Spinal cord (tissue), 10 donors: ENCODE measurements around the gene PRDM12. TPM values are rescaled to one million over a fixed set of nuclear protein-coding genes. Genes with fewer than 3 reads are reported as not detected.

Experiments used
- DNase-seq, 6 donors: peaks; one replicate each; pipeline versions ENCODE4 v3.0.0 to v3.0.0-alpha.2; 2013 to 2015; ENCODE audit warnings: low spot score in 6 of 6, low read depth in 4 of 6
- H3K27ac ChIP-seq: one replicate; pipeline ENCODE4 v1.5.1; 2013; ENCODE audit warnings: low read depth, low read length, control low read depth
- H3K27me3 ChIP-seq: one replicate; pipeline ENCODE4 v1.6.1; 2013; ENCODE audit warnings: low read length; ENCODE audit not compliant: control insufficient read depth, insufficient read depth
- H3K36me3 ChIP-seq: one replicate; pipeline ENCODE4 v1.6.1; 2013; ENCODE audit warnings: low read length; ENCODE audit not compliant: control insufficient read depth, insufficient read depth
- H3K4me1 ChIP-seq: one replicate; pipeline ENCODE4 v1.6.1; 2013; ENCODE audit warnings: low read length; ENCODE audit not compliant: control insufficient read depth, insufficient read depth
- H3K4me3 ChIP-seq: one replicate; pipeline ENCODE4 v1.5.1; 2013; ENCODE audit warnings: low read depth, low read length, control low read depth
- H3K9me3 ChIP-seq: one replicate; pipeline ENCODE4 v1.6.1; 2013; ENCODE audit warnings: low read length; ENCODE audit not compliant: control insufficient read depth, insufficient read depth
- WGBS: methylation state at CpG from one replicate; pipeline ENCODE4 v1.1.5; 2013; ENCODE audit warnings: missing lambda C conversion rate; ENCODE audit not compliant: insufficient coverage; 5-methylcytosine and 5-hydroxymethylcytosine counted together
- polyA plus RNA-seq, 2 donors: library from polyadenylated mRNA; unstranded; fragments of 120-200 nt; gene quantifications; one replicate each; pipeline ENCODE4 v1.2.1, GENCODE V29; 2013; ENCODE audit not compliant: insufficient read length in 2 of 2
- total RNA-seq, 2 donors: library from RNA; depleted of rRNA in 1 of 2; stranded (reverse); fragments of 120-200 nt in 1 of 2; fragments of >200 nt in 1 of 2; gene quantifications; one replicate each; pipeline versions ENCODE4 v1.2.3 to v1.2.4, GENCODE V29; 2013 to 2014
- donor health status: healthy.

The PRDM12 gene
- total and polyA plus RNA-seq, 4 donors = 0.11 to 2.4 (median 0.69) TPM

DNA sequence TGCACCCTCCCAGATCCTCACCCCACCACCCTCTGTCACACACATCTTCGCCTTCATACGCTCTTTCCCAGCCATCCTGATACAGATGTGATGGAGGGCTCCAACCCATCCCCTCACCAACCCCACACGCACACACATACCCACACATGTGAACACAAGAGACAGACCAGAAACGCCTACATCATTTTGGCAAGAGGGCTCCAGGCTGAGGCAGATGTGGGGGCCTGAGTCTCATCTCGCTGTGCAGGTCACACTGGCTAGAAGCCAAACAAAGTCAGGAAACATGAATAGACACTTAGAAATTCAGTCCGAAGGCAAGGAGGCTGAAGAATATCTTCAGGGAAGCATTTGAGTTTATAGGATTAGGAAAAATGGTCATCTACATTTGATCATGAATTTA lies 6.2 kb downstream of the PRDM12 start:
- peaks cover 44% of the 10 kb centered on the region for H3K27me3 ChIP-seq

DNA sequence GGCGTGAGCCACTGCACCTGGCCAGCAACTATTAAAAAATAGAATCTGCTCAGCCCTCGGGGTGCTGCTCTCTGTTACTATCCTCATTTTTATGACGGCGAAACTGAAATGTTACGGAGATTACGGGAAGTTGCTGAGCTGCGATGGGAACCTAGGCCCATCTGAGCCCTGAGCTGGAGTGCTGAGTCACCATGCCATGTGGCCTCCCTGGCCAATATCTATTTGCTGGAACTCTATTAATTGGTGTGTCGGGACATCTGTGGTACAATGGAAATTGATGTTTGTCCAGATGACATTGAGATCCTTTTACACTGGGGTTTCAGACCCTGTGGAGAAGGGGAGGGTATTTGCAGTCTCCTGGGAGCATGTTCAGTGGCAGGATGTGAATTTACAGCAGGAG lies 8.1 kb downstream of the PRDM12 start:
- Histone ChIP-seq H3K27me3 (peaks cover 29% of the 10 kb centered on the region), H3K4me3 (no peak overlapping the region), H3K36me3 (no peaks in the 10 kb centered on the region), H3K9me3 (no peaks in the 10 kb centered on the region), H3K27ac (no peak overlapping the region), H3K4me1 (peaks cover 3% of the 10 kb centered on the region)
- DNase-seq = no peak
- 78% methylated on average over 8 of the region's 8 CpGs for WGBS

More for the DNA sequence above, 6.2 kb downstream of the PRDM12 start:
- H3K9me3 ChIP-seq = no peaks in the 10 kb centered on the region
- H3K27ac ChIP-seq = no peak overlapping the region
- DNase-seq = no peak
- no peaks in the 10 kb centered on the region for H3K36me3 ChIP-seq
- no peak overlapping the region for H3K4me3 ChIP-seq
- WGBS = 68% methylated on average over 6 of the region's 6 CpGs
- H3K4me1 ChIP-seq = peaks cover 17% of the 10 kb centered on the region

DNA sequence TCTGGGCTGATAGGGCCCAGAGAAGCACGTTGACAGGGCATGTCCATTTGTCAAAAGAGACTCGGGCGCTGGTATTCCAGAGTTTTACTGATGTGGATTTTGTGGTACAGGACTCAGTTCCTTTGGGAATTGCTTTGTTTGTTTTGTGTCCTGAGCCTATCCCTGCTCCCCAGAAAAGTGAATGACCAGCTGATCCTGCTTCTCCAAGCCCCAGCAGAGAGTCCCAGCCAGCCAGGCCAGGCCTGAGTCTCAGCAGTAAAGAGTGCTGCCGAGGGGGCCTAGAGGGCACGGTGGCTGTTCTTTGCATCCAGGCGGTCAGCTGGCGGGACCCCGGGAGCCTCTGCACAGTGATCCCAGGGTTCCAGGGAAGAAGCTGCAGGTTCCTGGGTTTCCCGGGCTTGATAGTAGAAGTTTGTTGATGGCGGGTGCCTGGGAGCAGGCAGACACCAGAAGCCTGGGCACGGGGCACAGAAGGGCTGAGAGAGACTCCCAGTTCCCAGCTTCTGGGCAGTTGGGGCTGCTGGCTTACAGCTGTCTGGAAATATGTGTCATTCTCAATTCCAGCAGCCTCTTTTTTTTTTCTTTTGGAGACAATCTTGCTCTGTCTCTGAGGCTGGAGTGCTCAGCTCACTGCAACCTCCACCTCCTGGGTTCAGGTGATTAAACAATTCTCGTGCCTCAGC lies 8.7 kb downstream of the PRDM12 start:
- WGBS = 80% methylated on average over 10 of the region's 12 CpGs
- no peak for DNase-seq
- Histone ChIP-seq H3K9me3 (no peaks in the 10 kb centered on the region), H3K4me1 (peaks cover 3% of the 10 kb centered on the region), H3K36me3 (no peaks in the 10 kb centered on the region), H3K27me3 (peaks cover 23% of the 10 kb centered on the region), H3K4me3 (no peak overlapping the region), H3K27ac (no peak overlapping the region)

DNA sequence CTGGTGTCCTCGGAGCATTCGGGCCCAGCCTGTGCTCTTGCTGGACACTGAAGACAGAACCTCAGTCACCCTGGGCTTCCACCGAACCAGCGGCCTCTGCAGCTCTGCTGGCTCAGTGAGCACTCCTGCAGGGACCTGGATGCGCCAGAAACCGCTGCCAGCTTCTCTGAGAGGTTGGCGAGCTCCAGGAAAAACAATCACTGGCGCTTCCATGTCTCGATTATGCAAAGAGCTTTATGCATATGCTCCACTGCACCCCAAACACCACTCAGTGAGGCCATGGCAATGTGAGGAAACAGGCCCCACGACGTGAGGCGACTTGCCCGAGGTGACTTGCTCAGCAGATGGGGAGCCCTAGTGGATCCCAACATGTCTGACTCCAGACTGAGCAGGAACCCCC lies 11.0 kb downstream of the PRDM12 start:
- peak in 2 of 6 donors; percentile 53 to 60 for DNase-seq
- peaks cover 10% of the 10 kb centered on the region for H3K27me3 ChIP-seq
- no peak overlapping the region for H3K27ac ChIP-seq
- H3K9me3 ChIP-seq = no peaks in the 10 kb centered on the region
- 62% methylated on average over 9 of the region's 13 CpGs for WGBS
- H3K4me3 ChIP-seq = no peak overlapping the region
- H3K4me1 ChIP-seq = peaks cover 3% of the 10 kb centered on the region
- H3K36me3 ChIP-seq = no peaks in the 10 kb centered on the region

DNA sequence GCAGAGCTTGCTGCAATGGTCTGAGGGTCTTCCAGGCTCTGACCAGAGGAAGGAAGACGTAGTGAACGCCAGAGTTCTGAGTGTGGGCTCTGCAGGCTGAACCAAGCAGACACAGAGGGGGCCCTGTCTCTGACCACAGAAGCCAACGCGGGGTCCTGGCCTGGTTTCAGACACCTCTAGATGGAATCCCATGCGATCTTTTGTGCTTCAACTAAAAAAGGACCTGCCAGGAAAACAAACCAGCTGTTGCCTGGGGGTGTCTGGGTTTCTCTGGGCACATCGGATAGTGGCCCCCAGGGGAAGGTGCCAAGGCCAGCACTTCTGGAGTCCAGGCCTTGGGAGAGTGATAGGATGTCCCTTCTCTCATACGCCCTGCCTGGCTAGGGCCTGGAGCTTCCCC lies 12.9 kb downstream of the PRDM12 start:
- no peak overlapping the region for H3K27ac ChIP-seq
- peaks cover 21% of the 10 kb centered on the region for H3K27me3 ChIP-seq
- H3K9me3 ChIP-seq = no peaks in the 10 kb centered on the region
- 69% methylated on average over 7 of the region's 7 CpGs for WGBS
- H3K4me1 ChIP-seq = peaks cover 16% of the 10 kb centered on the region
- H3K4me3 ChIP-seq = no peak overlapping the region
- no peak for DNase-seq
- no peaks in the 10 kb centered on the region for H3K36me3 ChIP-seq

DNA sequence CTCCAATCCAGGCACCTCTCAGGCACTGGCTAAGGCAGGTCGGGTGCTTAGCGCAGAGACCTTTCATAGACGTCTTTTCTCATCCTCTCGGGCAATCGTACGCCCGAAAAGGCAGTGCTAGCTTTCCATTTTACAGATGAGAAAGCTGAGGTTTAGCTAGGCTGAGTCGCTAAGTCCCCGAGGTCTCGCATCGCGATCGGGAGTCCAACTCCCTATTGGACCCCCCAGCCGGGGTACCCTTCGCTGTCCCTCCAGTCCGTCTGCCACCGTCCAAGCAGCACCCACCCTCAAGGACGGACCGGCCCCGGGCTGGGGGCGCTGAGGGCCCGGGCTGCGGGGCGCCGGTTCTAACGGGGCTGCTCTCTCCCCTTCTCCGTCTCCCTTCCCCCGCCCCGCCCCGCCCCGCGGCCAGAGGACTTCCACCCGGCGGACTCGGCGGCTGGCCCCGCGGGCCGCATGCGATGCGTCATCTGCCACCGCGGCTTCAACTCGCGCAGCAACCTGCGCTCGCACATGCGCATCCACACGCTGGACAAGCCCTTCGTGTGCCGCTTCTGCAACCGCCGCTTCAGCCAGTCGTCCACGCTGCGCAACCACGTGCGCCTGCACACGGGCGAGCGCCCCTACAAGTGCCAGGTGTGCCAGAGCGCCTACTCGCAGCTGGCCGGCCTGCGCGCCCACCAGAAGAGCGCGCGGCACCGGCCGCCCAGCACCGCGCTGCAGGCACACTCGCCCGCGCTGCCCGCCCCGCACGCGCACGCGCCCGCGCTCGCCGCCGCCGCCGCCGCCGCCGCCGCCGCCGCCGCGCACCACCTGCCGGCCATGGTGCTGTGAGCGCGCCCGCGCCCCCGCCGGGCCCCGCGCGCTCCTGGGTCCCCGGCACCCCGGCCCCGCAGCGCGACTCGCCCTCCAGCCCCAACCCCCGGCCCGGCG lies 16.7 kb downstream of the PRDM12 start:
- H3K4me1 ChIP-seq = peaks cover 16% of the 10 kb centered on the region
- no peaks in the 10 kb centered on the region for H3K36me3 ChIP-seq
- H3K9me3 ChIP-seq = no peaks in the 10 kb centered on the region
- peak overlapping the region; percentile 36 for H3K4me3 ChIP-seq
- H3K27me3 ChIP-seq = peaks cover 13% of the 10 kb centered on the region
- no peak overlapping the region for H3K27ac ChIP-seq
- WGBS = 2% methylated on average over 115 of the region's 116 CpGs
- DNase-seq = peak in 4 of 6 donors; percentile 59 to 94 (median 76)

DNA sequence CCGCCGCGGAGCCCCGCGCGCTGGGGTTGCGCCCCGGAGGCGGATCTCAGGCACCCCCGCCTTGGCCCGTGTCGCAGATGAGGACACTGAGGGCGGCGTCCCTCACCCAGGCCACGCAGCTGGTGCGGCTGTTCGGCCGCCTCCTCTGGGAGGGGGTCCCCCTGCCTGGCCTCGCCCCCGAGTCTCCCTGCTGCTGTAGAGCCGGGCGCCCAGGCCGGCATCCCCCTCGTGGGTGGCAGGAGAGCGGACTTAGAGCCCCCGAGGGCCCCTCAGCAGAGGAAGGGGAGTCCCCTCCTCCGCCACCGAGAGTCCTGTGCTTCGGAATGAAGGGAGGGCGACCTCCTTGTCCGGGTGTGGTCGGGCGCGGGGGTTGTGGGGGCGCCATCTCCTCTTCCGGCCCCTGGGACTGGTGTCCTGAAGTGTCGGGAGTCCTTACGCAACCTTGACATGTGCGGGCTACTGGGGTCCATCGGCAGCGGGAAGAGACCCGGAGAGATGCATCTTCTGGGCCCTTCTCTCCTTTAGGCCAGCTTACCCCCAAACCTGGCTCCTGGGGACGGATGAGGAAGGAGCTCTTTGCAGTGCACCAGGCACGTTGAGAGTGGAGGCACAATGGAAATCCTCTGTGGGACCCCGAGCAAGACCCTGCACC lies 17.5 kb downstream of the PRDM12 start:
- DNase-seq = peak in 2 of 6 donors; percentile 43 to 55
- Histone ChIP-seq H3K27ac (no peak overlapping the region), H3K9me3 (no peaks in the 10 kb centered on the region), H3K4me1 (peaks cover 16% of the 10 kb centered on the region), H3K4me3 (peak overlapping the region; percentile 36), H3K36me3 (no peaks in the 10 kb centered on the region), H3K27me3 (peaks cover 13% of the 10 kb centered on the region)
- 2% methylated on average over 34 of the region's 45 CpGs for WGBS

DNA sequence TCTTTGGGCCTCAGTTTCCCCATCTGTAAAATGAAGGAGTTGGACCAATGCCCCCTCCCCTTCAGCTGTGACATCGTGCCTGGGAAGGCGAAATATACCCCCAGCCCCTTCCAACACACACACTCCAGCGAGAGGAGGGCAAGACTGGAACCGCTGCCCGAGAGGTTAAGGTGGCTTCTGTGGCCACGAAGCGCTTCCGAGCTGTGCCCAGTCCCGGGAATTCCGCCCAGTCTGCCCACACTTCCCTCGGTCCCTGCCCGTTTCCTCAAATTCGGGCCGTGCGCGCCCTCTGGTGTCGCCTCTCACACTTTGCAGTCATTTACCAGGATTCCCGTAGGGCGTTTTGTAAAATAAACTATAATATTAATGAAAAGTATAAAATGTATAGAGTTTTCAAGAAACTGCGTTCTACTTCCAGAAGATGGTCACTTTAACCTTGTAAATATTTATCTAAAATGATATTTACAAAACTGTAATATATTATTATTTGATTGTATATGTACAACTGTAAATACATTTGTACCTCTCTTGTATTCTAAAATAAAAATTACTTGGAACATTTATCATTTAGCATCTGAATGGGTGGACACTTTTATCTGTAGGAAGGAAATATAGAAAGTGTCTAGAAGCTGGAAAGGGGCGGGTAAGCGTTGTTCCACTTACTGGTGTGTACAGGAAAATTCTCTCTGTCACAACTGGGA lies 18.2 kb downstream of the PRDM12 start:
- peak overlapping the region; percentile 16 for H3K4me3 ChIP-seq
- 10% methylated on average over 13 of the region's 22 CpGs for WGBS
- H3K4me1 ChIP-seq = peaks cover 16% of the 10 kb centered on the region
- no peaks in the 10 kb centered on the region for H3K9me3 ChIP-seq
- no peak overlapping the region for H3K27ac ChIP-seq
- H3K36me3 ChIP-seq = no peaks in the 10 kb centered on the region
- peak in 4 of 6 donors; percentile 67 to 95 (median 85) for DNase-seq
- peaks cover 11% of the 10 kb centered on the region for H3K27me3 ChIP-seq

DNA sequence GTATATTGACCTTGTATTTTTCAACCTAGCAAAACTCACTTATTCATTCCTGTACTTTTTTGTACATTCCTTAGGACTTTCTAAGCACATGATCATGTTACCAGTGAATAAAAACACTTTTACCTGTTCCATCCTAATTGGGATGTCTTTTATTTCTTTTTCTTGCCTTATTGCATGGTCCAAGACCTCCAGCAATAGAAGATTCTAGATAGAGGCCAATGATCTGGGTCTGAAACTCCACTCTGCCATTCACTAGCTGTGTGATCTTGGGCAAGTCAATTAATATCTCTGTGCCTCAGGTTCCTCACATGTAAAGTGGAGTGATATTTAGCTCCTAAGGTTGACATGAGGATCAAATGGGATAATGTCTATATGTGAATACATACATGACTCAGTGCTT lies 20.7 kb downstream of the PRDM12 start:
- no peak overlapping the region for H3K27ac ChIP-seq
- DNase-seq = no peak
- no peaks in the 10 kb centered on the region for H3K36me3 ChIP-seq
- peaks cover 16% of the 10 kb centered on the region for H3K4me1 ChIP-seq
- H3K4me3 ChIP-seq = no peak overlapping the region
- no peaks in the 10 kb centered on the region for H3K9me3 ChIP-seq
- H3K27me3 ChIP-seq = peaks cover 11% of the 10 kb centered on the region
